Thymus (tissue), 11 donors: ENCODE data around the gene IFNAR1. TPM values are rescaled to one million over a fixed set of nuclear protein-coding genes. Genes with fewer than 3 reads are reported as not detected.
A peak's percentile ranks its signal among the peaks of the same experiment; 100 is the strongest.

ENCODE experiments used
- DNase-seq, 9 donors: peaks; one replicate each; pipeline ENCODE4 v3.0.0-alpha.2; 2013; ENCODE audit warnings: low spot score in 9 of 9, low read depth in 6 of 9, missing footprints in 1 of 9
- H3K27ac ChIP-seq, 2 donors: one replicate each; pipeline ENCODE4 v1.5.1; 2013; ENCODE audit warnings: control low read depth in 1 of 2, low read depth in 1 of 2, low read length in 1 of 2, mild to moderate bottlenecking in 1 of 2, moderate library complexity in 1 of 2
- H3K27me3 ChIP-seq, 2 donors: one replicate each; pipeline ENCODE4 v1.5.1; 2013; ENCODE audit warnings: low read length in 1 of 2; ENCODE audit not compliant: control insufficient read depth in 2 of 2, insufficient read depth in 1 of 2
- H3K36me3 ChIP-seq, 2 donors: one replicate each; pipeline ENCODE4 v1.5.1; 2013; ENCODE audit warnings: low read length in 1 of 2, mild to moderate bottlenecking in 1 of 2, moderate library complexity in 1 of 2; ENCODE audit not compliant: control insufficient read depth in 2 of 2, insufficient read depth in 2 of 2
- H3K4me1 ChIP-seq, 2 donors: one replicate each; pipeline ENCODE4 v1.5.1; 2013; ENCODE audit warnings: low read length in 2 of 2; ENCODE audit not compliant: control insufficient read depth in 2 of 2, insufficient read depth in 2 of 2
- H3K4me3 ChIP-seq, 2 donors: one replicate each; pipeline ENCODE4 v1.5.1; 2013; ENCODE audit warnings: low read length in 2 of 2, control low read depth in 1 of 2, mild to moderate bottlenecking in 1 of 2
- H3K9me3 ChIP-seq, 2 donors: one replicate each; pipeline ENCODE4 v1.5.1; 2013; ENCODE audit warnings: low read length in 1 of 2, mild to moderate bottlenecking in 1 of 2; ENCODE audit not compliant: control insufficient read depth in 2 of 2, insufficient read depth in 1 of 2
- WGBS: extraction: QIAGEN DNeasy Blood & Tissue Kit; methylation state at CpG from one replicate; pipeline ENCODE4 v1.1.7; 2013; 5-methylcytosine and 5-hydroxymethylcytosine counted together
- polyA plus RNA-seq: library from polyadenylated mRNA; stranded (reverse); fragments of 200-250 nt; gene quantifications from one replicate; pipeline ENCODE4 v1.2.3, GENCODE V29; 2013
- total RNA-seq: library from RNA; stranded (reverse); fragments of 120-200 nt; gene quantifications from one replicate; pipeline ENCODE4 v1.2.4, GENCODE V29; 2013
- donor health status: healthy.

IFNAR1 gene
- total and polyA plus RNA-seq, 2 donors, result 17.2 to 18.2 TPM

GRCh38 chr21:33383056-33383888 is 58.5 kb downstream of the IFNAR1 start:
- Histone ChIP-seq H3K27ac (peak overlapping the region; percentile 80 to 91), H3K4me3 (peak overlapping the region; percentile 23 to 27), H3K36me3 (no peaks in the 10 kb centered on the region), H3K27me3 (no peaks in the 10 kb centered on the region), H3K4me1 (peaks cover 15 to 46% of the 10 kb centered on the region in 2 donors), H3K9me3 (no peaks in the 10 kb centered on the region)
- peak in 4 of 9 donors; percentile 41 to 78 (median 53) for DNase-seq
- WGBS, result 6% methylated on average over 20 of the region's 20 CpGs

- no peak overlapping the region for H3K4me3 ChIP-seq
- DNase-seq, result peak in 2 of 9 donors; percentile 26 to 64
- WGBS, result 74% methylated on average over 17 of the region's 17 CpGs
- no peaks in the 10 kb centered on the region for H3K9me3 ChIP-seq
- peaks cover 15 to 41% of the 10 kb centered on the region in 2 donors for H3K4me1 ChIP-seq
- H3K27ac ChIP-seq, result peak overlapping the region in 1 of 2 donors; percentile 53
- no peaks in the 10 kb centered on the region for H3K36me3 ChIP-seq
- H3K27me3 ChIP-seq, result no peaks in the 10 kb centered on the region
Observed at GRCh38 chr21:33384841-33385331, 60.1 kb downstream of the IFNAR1 start.

- no peak for DNase-seq
- no peak overlapping the region for H3K27ac ChIP-seq
- H3K36me3 ChIP-seq, result no peaks in the 10 kb centered on the region
- H3K9me3 ChIP-seq, result no peaks in the 10 kb centered on the region
- peaks cover 15 to 37% of the 10 kb centered on the region in 2 donors for H3K4me1 ChIP-seq
- H3K27me3 ChIP-seq, result no peaks in the 10 kb centered on the region
- H3K4me3 ChIP-seq, result no peak overlapping the region
- WGBS, result 92% methylated on average over 6 of the region's 6 CpGs
Observed at GRCh38 chr21:33386222-33386784, 61.5 kb downstream of the IFNAR1 start.

- Histone ChIP-seq H3K4me3 (no peak overlapping the region), H3K36me3 (no peaks in the 10 kb centered on the region), H3K9me3 (no peaks in the 10 kb centered on the region), H3K27me3 (no peaks in the 10 kb centered on the region), H3K4me1 (peaks cover 13 to 33% of the 10 kb centered on the region in 2 donors), H3K27ac (no peak overlapping the region)
- WGBS, result 98% methylated on average over 6 of the region's 6 CpGs
- no peak for DNase-seq
Observed at GRCh38 chr21:33387294-33387693, 62.5 kb downstream of the IFNAR1 start.

- H3K4me3 ChIP-seq, result no peak overlapping the region
- H3K9me3 ChIP-seq, result no peaks in the 10 kb centered on the region
- DNase-seq, result no peak
- no peaks in the 10 kb centered on the region for H3K36me3 ChIP-seq
- peaks cover 5 to 24% of the 10 kb centered on the region in 2 donors for H3K4me1 ChIP-seq
- WGBS, result 80% methylated on average over 4 of the region's 4 CpGs
- no peaks in the 10 kb centered on the region for H3K27me3 ChIP-seq
- H3K27ac ChIP-seq, result no peak overlapping the region
Observed at GRCh38 chr21:33388188-33388587, 63.4 kb downstream of the IFNAR1 start.

GRCh38 chr21:33390479-33390878 is 65.7 kb downstream of the IFNAR1 start:
- no peak overlapping the region for H3K4me3 ChIP-seq
- H3K4me1 ChIP-seq, result peaks cover 0 to 3% of the 10 kb centered on the region in 2 donors
- DNase-seq, result no peak
- H3K27me3 ChIP-seq, result no peaks in the 10 kb centered on the region
- 95% methylated on average over 5 of the region's 5 CpGs for WGBS
- no peak overlapping the region for H3K27ac ChIP-seq
- no peaks in the 10 kb centered on the region for H3K9me3 ChIP-seq
- no peaks in the 10 kb centered on the region for H3K36me3 ChIP-seq

- Histone ChIP-seq H3K4me3 (no peak overlapping the region), H3K27ac (no peak overlapping the region), H3K36me3 (no peaks in the 10 kb centered on the region), H3K4me1 (peaks cover 0 to 3% of the 10 kb centered on the region in 2 donors), H3K9me3 (no peaks in the 10 kb centered on the region), H3K27me3 (no peaks in the 10 kb centered on the region)
- DNase-seq, result no peak
- WGBS, result 93% methylated on average over 6 of the region's 6 CpGs
Observed at GRCh38 chr21:33391656-33392055, 66.9 kb downstream of the IFNAR1 start.

GRCh38 chr21:33392284-33392985 is 67.7 kb downstream of the IFNAR1 start:
- no peaks in the 10 kb centered on the region for H3K36me3 ChIP-seq
- no peak overlapping the region for H3K27ac ChIP-seq
- no peaks in the 10 kb centered on the region for H3K9me3 ChIP-seq
- H3K27me3 ChIP-seq, result no peaks in the 10 kb centered on the region
- WGBS, result 89% methylated on average over 11 of the region's 11 CpGs
- H3K4me3 ChIP-seq, result no peak overlapping the region
- DNase-seq, result no peak
- peaks cover 0 to 3% of the 10 kb centered on the region in 2 donors for H3K4me1 ChIP-seq

- Histone ChIP-seq H3K36me3 (no peaks in the 10 kb centered on the region), H3K9me3 (no peaks in the 10 kb centered on the region), H3K4me3 (no peak overlapping the region), H3K4me1 (peaks cover 0 to 3% of the 10 kb centered on the region in 2 donors), H3K27me3 (no peaks in the 10 kb centered on the region), H3K27ac (no peak overlapping the region)
- no peak for DNase-seq
- WGBS, result 86% methylated on average over 5 of the region's 5 CpGs
Observed at GRCh38 chr21:33393348-33393747, 68.6 kb downstream of the IFNAR1 start.
